ENCODE measurements around the gene MORC2.

MORC2 gene

GRCh38 chr22:30889268-30889995 is 79.1 kb downstream of the MORC2 start:
- no peak for DNase-seq (ENCODE audit: low read depth in 2 of 2)

- DNase-seq (ENCODE audit: low read depth in 2 of 2), result no peak
Measured at GRCh38 chr22:30887861-30888260, 80.7 kb downstream of the MORC2 start.

- DNase-seq (ENCODE audit: low read depth in 2 of 2), result no peak
Measured at GRCh38 chr22:30887453-30887852, 81.1 kb downstream of the MORC2 start.

GRCh38 chr22:30885591-30885990 is 83.0 kb downstream of the MORC2 start:
- no peak for DNase-seq (ENCODE audit: low read depth in 2 of 2)

- no peak for DNase-seq (ENCODE audit: low read depth in 2 of 2)
Measured at GRCh38 chr22:30885001-30885366, 83.6 kb downstream of the MORC2 start.

- DNase-seq (ENCODE audit: low read depth in 2 of 2), result no peak
Measured at GRCh38 chr22:30884211-30885000, 84.2 kb downstream of the MORC2 start.

GRCh38 chr22:30883586-30884145 is 84.9 kb downstream of the MORC2 start:
- no peak for DNase-seq (ENCODE audit: low read depth in 2 of 2)

- no peak for DNase-seq (ENCODE audit: low read depth in 2 of 2)
Measured at GRCh38 chr22:30882974-30883533, 85.5 kb downstream of the MORC2 start.

GRCh38 chr22:30882184-30882717 is 86.3 kb downstream of the MORC2 start:
- no peak for DNase-seq (ENCODE audit: low read depth in 2 of 2)

GRCh38 chr22:30881361-30882183 is 87.0 kb downstream of the MORC2 start:
- no peak for DNase-seq (ENCODE audit: low read depth in 2 of 2)

GRCh38 chr22:30880847-30881246 is 87.7 kb downstream of the MORC2 start:
- DNase-seq (ENCODE audit: low read depth in 2 of 2), result no peak

GRCh38 chr22:30880181-30880601 is 88.4 kb downstream of the MORC2 start:
- no peak for DNase-seq (ENCODE audit: low read depth in 2 of 2)

- no peak for DNase-seq (ENCODE audit: low read depth in 2 of 2)
Measured at GRCh38 chr22:30879415-30879797, 89.2 kb downstream of the MORC2 start.

GRCh38 chr22:30878516-30879414 is 89.8 kb downstream of the MORC2 start:
- no peak for DNase-seq (ENCODE audit: low read depth in 2 of 2)

GRCh38 chr22:30877662-30878515 is 90.7 kb downstream of the MORC2 start:
- DNase-seq (ENCODE audit: low read depth in 2 of 2), result no peak

- DNase-seq (ENCODE audit: low read depth in 2 of 2), result no peak
Measured at GRCh38 chr22:30876915-30877553, 91.5 kb downstream of the MORC2 start.

GRCh38 chr22:30876221-30876751 is 92.3 kb downstream of the MORC2 start:
- no peak for DNase-seq (ENCODE audit: low read depth in 2 of 2)

GRCh38 chr22:30875481-30876215 is 92.9 kb downstream of the MORC2 start:
- DNase-seq (ENCODE audit: low read depth in 2 of 2), result no peak

Measured in stimulated activated CD4-positive, alpha-beta T cell treated with anti-CD3 and anti-CD28 coated beads, Interleukin-15, amount 100 ng/mL, for 48 hours (primary cell).